Stimulated activated CD8-positive, alpha-beta memory T cell treated with anti-CD3 and anti-CD28 coated beads, Interleukin-4, amount 100 ng/mL, for 48 hours (primary cell): Measurements from ENCODE around the gene PLOD2.

Experiments
- DNase-seq: peaks from one replicate; pipeline ENCODE4 v3.0.0-alpha.2; 2020

Gene PLOD2

GRCh38 chr3:146165877-146166276 is 4.9 kb upstream of the PLOD2 start:
- DNase-seq = no peak

DNA sequence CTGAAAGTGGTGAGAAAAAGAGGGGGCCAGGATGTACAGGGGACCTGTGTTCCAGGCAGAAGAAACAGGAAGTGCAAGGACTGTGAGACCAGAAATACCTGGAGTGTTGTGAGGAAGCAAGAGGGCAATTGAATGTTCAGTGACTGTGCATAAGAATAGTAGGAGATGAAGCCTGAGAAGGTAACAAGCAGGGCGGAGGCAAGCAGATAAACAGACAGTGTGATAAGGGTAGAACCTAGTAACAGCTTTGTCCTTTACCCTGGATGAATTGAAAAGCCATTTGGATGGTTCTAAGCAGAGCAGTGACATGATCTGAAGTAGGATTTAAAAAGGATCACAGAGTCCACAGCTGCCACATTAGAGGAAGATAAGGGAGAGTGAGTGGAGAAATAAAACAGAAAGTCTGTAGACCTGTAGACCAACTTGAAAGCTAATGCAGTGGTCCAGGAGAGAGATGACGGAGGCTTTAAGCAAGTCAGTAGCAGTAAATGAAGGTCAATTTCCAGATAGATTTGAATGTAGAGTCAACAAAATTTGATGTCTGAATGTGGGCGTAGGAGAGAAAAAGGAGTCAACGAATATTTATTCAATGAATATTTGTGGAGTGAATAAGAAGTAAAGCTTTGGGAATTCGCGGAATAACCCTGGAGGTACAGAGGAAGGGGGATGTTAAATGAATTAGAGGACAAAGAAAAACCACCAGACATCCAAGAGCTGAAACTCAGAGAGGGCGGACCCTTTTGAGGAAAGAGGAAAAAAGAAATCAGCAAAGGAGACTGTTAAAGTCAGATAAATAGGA is 4.2 kb upstream of the PLOD2 start:
- no peak for DNase-seq

- DNase-seq = no peak
Observed at GRCh38 chr3:146164506-146164905, 3.5 kb upstream of the PLOD2 start.

DNA sequence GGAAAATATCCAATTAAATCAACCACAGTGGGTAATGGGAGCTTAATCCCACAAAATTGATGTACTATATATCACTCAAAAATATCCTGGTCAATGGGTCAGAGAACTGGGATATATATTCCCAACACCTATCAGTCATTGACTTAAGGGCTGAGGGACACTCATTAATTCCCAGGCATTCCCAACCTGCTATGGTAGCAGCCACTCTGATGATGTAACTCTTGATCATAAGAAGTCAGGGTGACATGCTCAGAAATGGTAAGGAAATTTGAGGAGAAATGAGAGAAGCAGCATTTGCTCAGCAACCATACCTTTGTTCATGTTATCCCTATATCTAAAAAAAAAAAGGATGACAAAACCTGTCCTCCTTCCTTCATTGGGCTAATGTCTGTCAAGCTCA is 3.1 kb upstream of the PLOD2 start:
- no peak for DNase-seq

- DNase-seq = no peak
Observed at GRCh38 chr3:146163584-146163983, 2.6 kb upstream of the PLOD2 start.

- no peak for DNase-seq
Observed at GRCh38 chr3:146162561-146162960, 1.6 kb upstream of the PLOD2 start.

- DNase-seq = no peak
Observed at GRCh38 chr3:146161663-146162002, 649 bp upstream of the PLOD2 start.

- DNase-seq = peak; percentile 27
Observed at GRCh38 chr3:146160321-146160963, 542 bp downstream of the PLOD2 start.

DNA sequence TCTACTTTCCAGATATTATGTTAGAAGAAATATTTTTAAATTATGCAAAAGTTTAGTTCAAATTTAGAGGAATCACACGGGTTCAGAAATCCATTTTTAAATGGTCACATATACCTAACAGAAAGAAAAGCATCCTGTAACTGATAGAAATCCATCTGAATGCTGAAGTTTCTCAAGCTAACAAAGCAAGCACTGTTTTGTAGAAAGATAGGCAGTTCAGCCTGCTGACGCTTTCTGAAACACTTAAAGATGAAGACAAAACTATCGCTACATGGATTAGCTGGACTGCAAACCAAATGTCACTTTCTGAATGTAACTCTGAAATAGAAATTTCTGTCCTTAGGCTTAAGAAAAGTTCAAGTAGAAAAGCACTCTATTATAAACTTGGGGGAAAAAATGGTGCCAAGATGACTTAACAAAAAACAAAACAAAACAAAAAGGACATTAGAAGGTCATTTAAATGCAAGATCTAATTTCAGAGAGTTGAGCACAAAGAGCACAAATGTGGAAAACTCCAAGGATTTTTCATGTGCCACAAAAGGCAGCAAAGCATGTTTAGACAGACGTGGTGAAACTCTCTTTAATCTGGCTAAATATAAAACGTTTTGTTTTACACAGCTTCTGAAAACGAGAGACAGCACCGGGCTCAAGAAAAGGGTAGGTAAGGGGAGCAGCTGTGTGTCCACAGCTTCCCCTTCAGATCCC is 1.2 kb downstream of the PLOD2 start:
- DNase-seq = no peak

GRCh38 chr3:146159037-146159436 is 1.9 kb downstream of the PLOD2 start:
- no peak for DNase-seq

GRCh38 chr3:146157325-146158060 is 3.5 kb downstream of the PLOD2 start:
- no peak for DNase-seq

- DNase-seq = no peak
Observed at GRCh38 chr3:146156666-146157314, 4.2 kb downstream of the PLOD2 start.

DNA sequence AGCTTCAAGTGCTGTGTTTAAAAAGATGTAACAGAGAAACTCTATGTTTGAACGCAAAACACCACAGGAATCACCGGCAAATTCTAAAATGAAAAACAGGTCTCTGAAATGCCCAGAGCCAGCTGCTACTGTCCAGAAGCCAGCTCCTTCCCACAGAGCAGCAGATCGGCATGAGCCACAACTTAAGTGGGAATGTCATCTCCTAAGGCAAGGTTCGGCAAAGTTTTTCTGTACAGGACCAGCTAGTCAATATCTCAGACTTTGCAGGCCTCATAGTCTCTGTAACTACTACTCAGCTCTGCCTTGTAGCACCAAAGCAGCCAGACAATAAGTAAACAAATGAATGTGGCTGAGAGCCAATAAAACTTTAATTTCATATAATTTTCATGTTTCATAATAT is 4.9 kb downstream of the PLOD2 start:
- DNase-seq = no peak

- no peak for DNase-seq
Observed at GRCh38 chr3:146154995-146155394, 6.0 kb downstream of the PLOD2 start.

- no peak for DNase-seq
Observed at GRCh38 chr3:146154316-146154715, 6.7 kb downstream of the PLOD2 start.

DNA sequence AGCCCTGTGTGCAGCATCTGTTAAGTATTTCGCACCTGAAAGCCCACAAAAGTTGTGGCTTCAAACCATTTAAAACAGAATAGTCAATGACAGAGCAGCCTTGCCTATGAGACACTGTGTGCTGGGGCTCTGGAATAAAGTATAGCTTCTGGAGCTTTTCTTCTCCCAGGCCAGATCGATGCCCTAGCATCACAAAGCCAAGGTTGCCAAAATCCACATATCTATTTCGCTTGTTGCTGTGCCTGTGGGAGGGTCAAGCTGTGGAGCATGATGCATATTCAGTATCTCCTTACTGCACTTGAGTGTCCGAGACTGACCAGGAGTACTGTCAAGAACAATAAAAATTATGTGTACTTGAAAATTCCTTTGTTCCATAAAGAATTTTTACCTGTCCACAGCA is 7.6 kb downstream of the PLOD2 start:
- no peak for DNase-seq

DNA sequence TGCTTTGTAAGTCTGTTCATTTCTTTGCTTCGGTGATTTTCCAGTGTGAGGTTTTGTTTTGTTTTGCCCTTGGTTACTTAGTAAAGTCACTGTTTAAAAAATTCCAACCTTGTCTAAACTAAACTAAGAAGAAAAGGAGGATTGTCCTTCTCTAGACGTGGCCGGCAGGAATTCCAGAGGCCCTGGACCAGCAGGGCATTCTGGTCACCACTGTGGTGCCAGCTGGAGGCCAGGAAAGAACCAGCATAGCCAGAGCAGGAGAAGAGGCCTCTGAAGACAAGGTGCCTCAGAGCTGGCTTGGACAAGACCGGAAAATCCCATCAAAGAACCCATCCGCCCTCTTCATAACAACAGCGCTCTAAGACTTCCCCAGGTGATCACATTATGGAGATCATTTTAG is 8.2 kb downstream of the PLOD2 start:
- DNase-seq = no peak

- DNase-seq = no peak
Observed at GRCh38 chr3:146148468-146148931, 12.5 kb downstream of the PLOD2 start.

DNA sequence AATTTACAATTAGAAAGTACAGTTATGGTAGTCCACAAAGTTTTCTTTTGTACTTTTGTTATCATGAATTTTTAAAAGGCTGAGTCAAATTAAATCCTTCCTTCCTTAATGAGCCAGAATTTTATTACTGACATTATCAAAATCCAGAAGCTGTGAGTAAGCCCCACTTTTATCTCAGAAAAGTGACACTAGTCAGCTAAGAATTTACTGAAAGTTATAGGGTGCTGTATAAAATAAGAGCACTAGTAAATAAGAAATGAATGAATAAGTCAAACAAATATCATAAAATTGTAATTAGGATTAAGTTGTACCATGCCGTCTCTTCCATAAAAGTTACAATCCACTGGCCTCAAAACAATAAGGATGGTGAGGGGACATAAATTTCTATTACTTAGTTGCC is 15.3 kb downstream of the PLOD2 start:
- DNase-seq = no peak

- DNase-seq = no peak
Observed at GRCh38 chr3:146142757-146143156, 18.2 kb downstream of the PLOD2 start.

DNA sequence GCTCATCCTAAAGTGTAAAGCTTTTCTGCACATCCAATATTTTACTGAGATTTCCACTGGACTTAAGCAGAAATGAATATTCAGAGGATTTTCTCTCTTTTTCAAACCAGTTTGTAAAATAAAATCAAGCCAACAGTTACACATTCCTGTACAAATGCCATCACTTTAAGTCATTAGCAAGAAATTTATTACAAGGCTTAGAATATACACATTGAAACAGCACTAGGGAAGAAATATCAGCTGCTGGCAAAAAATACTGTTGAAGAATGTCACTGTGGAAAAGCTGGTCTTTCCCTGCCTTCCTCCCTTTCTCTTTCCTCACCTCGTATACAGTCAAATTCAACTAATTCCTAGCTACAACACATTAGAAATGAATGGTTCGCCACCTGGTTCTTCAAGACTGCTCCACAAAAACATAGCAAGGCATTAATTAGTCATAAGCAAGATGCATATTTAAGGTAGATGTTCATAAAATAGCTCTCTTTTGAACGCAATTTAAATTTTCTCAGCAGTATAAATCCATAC is 21.3 kb downstream of the PLOD2 start:
- no peak for DNase-seq

GRCh38 chr3:146138902-146139301 is 22.1 kb downstream of the PLOD2 start:
- no peak for DNase-seq

GRCh38 chr3:146136647-146137046 is 24.3 kb downstream of the PLOD2 start:
- DNase-seq = no peak
